Measurements from ENCODE around the gene SELENOS. TPM values are rescaled to one million over a fixed set of nuclear protein-coding genes. Genes with fewer than 3 reads are reported as not detected.

Gene SELENOS
- polyA plus RNA-seq, 3 donors = 70.8 to 71.8 (median 71.0) TPM

- no peak for DNase-seq (ENCODE audit: low read depth in 3 of 3, low spot score in 2 of 3)
Measured at GRCh38 chr15:101283931-101284330, 6.6 kb upstream of the SELENOS start.

GRCh38 chr15:101280007-101280406 lies 2.7 kb upstream of the SELENOS start:
- no peak for DNase-seq (ENCODE audit: low read depth in 3 of 3, low spot score in 2 of 3)

- DNase-seq (ENCODE audit: low read depth in 3 of 3, low spot score in 2 of 3) = no peak
Measured at GRCh38 chr15:101277943-101278564, 769 bp upstream of the SELENOS start.

- no peak for DNase-seq (ENCODE audit: low read depth in 3 of 3, low spot score in 2 of 3)
Measured at GRCh38 chr15:101276501-101277037, 716 bp downstream of the SELENOS start.

- DNase-seq (ENCODE audit: low read depth in 3 of 3, low spot score in 2 of 3) = no peak
Measured at GRCh38 chr15:101275018-101275417, 2.3 kb downstream of the SELENOS start.

GRCh38 chr15:101273534-101273933 lies 3.8 kb downstream of the SELENOS start:
- DNase-seq (ENCODE audit: low read depth in 3 of 3, low spot score in 2 of 3) = no peak

- DNase-seq (ENCODE audit: low read depth in 3 of 3, low spot score in 2 of 3) = no peak
Measured at GRCh38 chr15:101272584-101272983, 4.7 kb downstream of the SELENOS start.

- no peak for DNase-seq (ENCODE audit: low read depth in 3 of 3, low spot score in 2 of 3)
Measured at GRCh38 chr15:101269479-101270223, 7.6 kb downstream of the SELENOS start.

- DNase-seq (ENCODE audit: low read depth in 3 of 3, low spot score in 2 of 3) = no peak
Measured at GRCh38 chr15:101267320-101268104, 9.8 kb downstream of the SELENOS start.

- no peak for DNase-seq (ENCODE audit: low read depth in 3 of 3, low spot score in 2 of 3)
Measured at GRCh38 chr15:101266787-101267186, 10.5 kb downstream of the SELENOS start.

GRCh38 chr15:101266034-101266433 lies 11.3 kb downstream of the SELENOS start:
- DNase-seq (ENCODE audit: low read depth in 3 of 3, low spot score in 2 of 3) = no peak

GRCh38 chr15:101264911-101265641 lies 12.2 kb downstream of the SELENOS start:
- no peak for DNase-seq (ENCODE audit: low read depth in 3 of 3, low spot score in 2 of 3)

- DNase-seq (ENCODE audit: low read depth in 3 of 3, low spot score in 2 of 3) = no peak
Measured at GRCh38 chr15:101264011-101264410, 13.3 kb downstream of the SELENOS start.

- no peak for DNase-seq (ENCODE audit: low read depth in 3 of 3, low spot score in 2 of 3)
Measured at GRCh38 chr15:101262551-101262950, 14.7 kb downstream of the SELENOS start.

GRCh38 chr15:101258238-101259144 lies 18.8 kb downstream of the SELENOS start:
- peak in 1 of 3 donors; percentile 69 for DNase-seq (ENCODE audit: low read depth in 3 of 3, low spot score in 2 of 3)

- DNase-seq (ENCODE audit: low read depth in 3 of 3, low spot score in 2 of 3) = no peak
Measured at GRCh38 chr15:101256757-101257156, 20.5 kb downstream of the SELENOS start.

- no peak for DNase-seq (ENCODE audit: low read depth in 3 of 3, low spot score in 2 of 3)
Measured at GRCh38 chr15:101255615-101256241, 21.6 kb downstream of the SELENOS start.

GRCh38 chr15:101255051-101255395 lies 22.3 kb downstream of the SELENOS start:
- DNase-seq (ENCODE audit: low read depth in 3 of 3, low spot score in 2 of 3) = no peak
